ENCODE results near the gene FAM110C.
"Not testable (repeated sequence)": the region's sequence is repeated elsewhere in the genome, so short reads cannot be mapped to it uniquely, and the experiment has no call there.

Gene FAM110C

DNA sequence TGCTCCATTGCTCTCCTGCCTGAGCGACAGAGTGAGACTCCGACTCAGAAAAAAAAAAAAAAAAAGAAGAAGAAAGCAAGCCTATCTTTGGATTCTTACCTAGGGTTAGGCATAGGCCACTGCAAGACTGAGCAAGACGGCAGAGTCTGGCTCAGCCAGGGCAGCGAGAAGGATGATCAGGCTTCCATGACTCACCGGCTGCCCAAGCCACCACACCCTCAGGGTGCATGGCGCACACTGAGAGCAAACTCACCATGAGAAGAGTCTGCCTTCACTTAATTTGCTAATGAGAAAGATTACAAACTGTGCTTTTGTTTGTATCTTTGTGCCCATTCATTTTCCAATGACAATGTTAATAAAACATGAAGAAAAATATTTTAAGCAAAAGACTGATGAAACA, 8.2 kb downstream of the FAM110C start:
- Histone ChIP-seq H3K9ac (ENCODE audit: low read depth, low read length) (no peak overlapping the region), H3K9me3 (ENCODE audit: insufficient read depth, low read depth, low read length) (no peaks in the 10 kb centered on the region), H3K36me3 (ENCODE audit: insufficient read depth, low read depth, low read length) (peaks cover 20% of the 10 kb centered on the region; the same call in 1 of the 2 replicates), H3K27me3 (ENCODE audit: insufficient read depth, low read length) (no peaks in the 10 kb centered on the region), H3K4me3 (ENCODE audit: low read length) (no peak overlapping the region), H3K4me1 (ENCODE audit: insufficient read depth, low read length) (peaks cover 11% of the 10 kb centered on the region), H3K27ac (ENCODE audit: low read length) (no peak overlapping the region)

DNA sequence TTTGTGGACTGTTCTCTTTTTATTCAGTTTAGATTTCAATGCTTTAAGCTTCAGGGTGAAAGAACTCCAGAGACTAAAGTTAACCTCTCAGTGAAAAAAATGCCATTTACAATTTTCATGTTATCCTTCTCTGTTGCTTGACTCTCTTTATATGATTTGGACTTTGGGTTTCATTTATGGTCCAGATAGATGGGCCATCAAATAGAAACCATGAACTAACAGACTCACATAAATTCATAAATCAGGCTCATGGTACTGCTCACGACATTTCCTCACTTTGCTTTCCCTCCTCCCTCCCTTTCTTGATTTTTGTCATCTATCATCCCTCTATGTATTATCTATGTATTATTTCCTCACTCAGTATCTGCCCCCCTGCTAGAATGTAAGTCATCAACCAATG, 10.0 kb downstream of the FAM110C start:
- H3K9me3 ChIP-seq (ENCODE audit: insufficient read depth, low read depth, low read length), result no peaks in the 10 kb centered on the region
- H3K4me3 ChIP-seq (ENCODE audit: low read length), result no peak overlapping the region
- peaks cover 12% of the 10 kb centered on the region; the same call in 1 of the 2 replicates for H3K36me3 ChIP-seq (ENCODE audit: insufficient read depth, low read depth, low read length)
- no peak overlapping the region for H3K27ac ChIP-seq (ENCODE audit: low read length)
- H3K9ac ChIP-seq (ENCODE audit: low read depth, low read length), result no peak overlapping the region
- peaks cover 8% of the 10 kb centered on the region for H3K4me1 ChIP-seq (ENCODE audit: insufficient read depth, low read length)
- no peaks in the 10 kb centered on the region for H3K27me3 ChIP-seq (ENCODE audit: insufficient read depth, low read length)

DNA sequence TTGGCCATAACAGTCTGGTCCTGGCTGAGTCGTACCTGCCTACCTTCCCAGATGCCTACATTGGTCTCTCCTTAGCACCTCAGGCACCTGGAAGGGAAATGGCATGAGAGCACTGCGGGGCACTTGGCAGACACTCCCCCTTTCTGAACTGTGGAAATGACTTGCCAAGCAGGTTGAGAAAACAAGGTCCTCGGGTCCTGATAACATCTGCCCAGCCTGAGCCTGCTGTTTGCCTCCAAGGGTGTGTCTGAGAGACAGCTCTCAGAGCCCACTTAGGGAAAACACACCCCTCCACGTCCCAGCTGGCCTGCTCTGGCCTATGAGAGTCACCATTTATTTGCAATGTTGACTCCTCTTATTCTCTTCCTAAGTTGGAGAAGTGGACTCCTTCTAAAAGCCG, 10.5 kb downstream of the FAM110C start:
- Histone ChIP-seq H3K27me3 (ENCODE audit: insufficient read depth, low read length) (no peaks in the 10 kb centered on the region), H3K36me3 (ENCODE audit: insufficient read depth, low read depth, low read length) (peaks cover 7% of the 10 kb centered on the region; the same call in 1 of the 2 replicates), H3K9me3 (ENCODE audit: insufficient read depth, low read depth, low read length) (no peaks in the 10 kb centered on the region), H3K9ac (ENCODE audit: low read depth, low read length) (no peak overlapping the region), H3K4me1 (ENCODE audit: insufficient read depth, low read length) (peaks cover 8% of the 10 kb centered on the region), H3K4me3 (ENCODE audit: low read length) (no peak overlapping the region), H3K27ac (ENCODE audit: low read length) (no peak overlapping the region)

DNA sequence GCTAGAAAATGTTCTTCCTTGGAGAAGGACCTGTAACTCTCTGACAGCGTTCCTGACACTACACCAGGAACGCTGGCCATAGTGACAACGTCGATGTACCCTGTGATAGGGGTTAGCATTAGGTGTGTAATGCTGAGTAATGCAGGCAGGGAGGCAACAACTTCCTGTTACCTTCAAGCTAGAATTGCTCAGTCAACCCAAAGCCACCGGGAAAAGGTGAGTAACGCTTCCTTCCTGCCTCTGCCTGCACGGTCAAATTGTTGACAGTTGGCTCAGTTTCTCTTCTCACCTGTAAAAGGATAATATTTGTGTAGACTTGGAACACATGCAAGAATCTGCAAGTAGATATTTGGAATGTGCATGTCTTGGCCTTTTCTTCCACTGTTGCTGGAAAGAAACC, 12.7 kb downstream of the FAM110C start:
- Histone ChIP-seq H3K4me1 (ENCODE audit: insufficient read depth, low read length) (peaks cover 5% of the 10 kb centered on the region), H3K9me3 (ENCODE audit: insufficient read depth, low read depth, low read length) (no peaks in the 10 kb centered on the region), H3K4me3 (ENCODE audit: low read length) (no peak overlapping the region), H3K27ac (ENCODE audit: low read length) (no peak overlapping the region), H3K36me3 (ENCODE audit: insufficient read depth, low read depth, low read length) (no peaks in the 10 kb centered on the region; the same call in 1 of the 2 replicates), H3K9ac (ENCODE audit: low read depth, low read length) (no peak overlapping the region), H3K27me3 (ENCODE audit: insufficient read depth, low read length) (no peaks in the 10 kb centered on the region)

DNA sequence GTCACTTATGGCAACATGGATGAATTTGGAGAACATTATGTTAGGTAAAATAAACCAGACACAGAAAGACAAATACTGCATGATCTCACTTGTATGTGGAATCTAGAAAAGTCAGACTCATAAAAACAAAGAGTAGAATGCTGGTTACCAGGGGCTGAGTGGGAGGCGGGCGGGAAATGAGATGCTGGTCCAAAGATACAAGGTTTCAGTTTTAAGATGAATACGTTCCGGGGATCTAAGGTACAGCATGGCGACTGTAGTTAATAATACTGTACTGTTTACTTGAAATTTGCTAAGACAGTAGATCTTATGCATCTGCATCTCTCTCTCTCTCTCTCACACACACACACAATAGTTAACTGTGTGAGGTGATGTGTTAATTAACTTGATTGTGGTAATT, 14.2 kb downstream of the FAM110C start:
- Histone ChIP-seq H3K4me3 (ENCODE audit: low read length) (no peak overlapping the region), H3K9ac (ENCODE audit: low read depth, low read length) (no peak overlapping the region), H3K36me3 (ENCODE audit: insufficient read depth, low read depth, low read length) (no peaks in the 10 kb centered on the region), H3K27me3 (ENCODE audit: insufficient read depth, low read length) (no peaks in the 10 kb centered on the region), H3K9me3 (ENCODE audit: insufficient read depth, low read depth, low read length) (no peaks in the 10 kb centered on the region), H3K4me1 (ENCODE audit: insufficient read depth, low read length) (no peaks in the 10 kb centered on the region; the same call in 1 of the 2 replicates), H3K27ac (ENCODE audit: low read length) (no peak overlapping the region)

DNA sequence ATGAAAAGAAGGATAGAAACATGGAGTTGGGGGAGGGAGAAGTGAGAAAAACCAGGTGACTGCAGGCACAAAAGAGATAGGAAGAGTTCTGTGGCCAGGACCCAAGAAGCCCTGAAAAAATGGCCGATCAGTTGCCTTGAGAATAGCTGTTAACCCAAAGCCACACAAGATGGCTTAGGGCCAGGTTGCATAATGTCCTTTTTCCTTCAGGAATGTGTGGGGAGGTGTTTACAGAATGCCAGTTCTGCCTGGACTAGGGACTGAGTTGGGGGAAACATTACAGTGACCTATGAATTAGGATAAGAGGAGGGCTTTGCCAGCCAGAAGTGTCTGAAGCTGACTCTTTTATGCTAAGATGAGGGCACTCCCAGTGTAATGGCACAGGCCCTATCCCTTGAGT, 17.1 kb downstream of the FAM110C start:
- Histone ChIP-seq H3K36me3 (ENCODE audit: insufficient read depth, low read depth, low read length) (no peaks in the 10 kb centered on the region), H3K4me3 (ENCODE audit: low read length) (no peak overlapping the region), H3K27me3 (ENCODE audit: insufficient read depth, low read length) (no peaks in the 10 kb centered on the region), H3K4me1 (ENCODE audit: insufficient read depth, low read length) (no peaks in the 10 kb centered on the region; the same call in 1 of the 2 replicates), H3K27ac (ENCODE audit: low read length) (no peak overlapping the region), H3K9me3 (ENCODE audit: insufficient read depth, low read depth, low read length) (no peaks in the 10 kb centered on the region), H3K9ac (ENCODE audit: low read depth, low read length) (no peak overlapping the region)

DNA sequence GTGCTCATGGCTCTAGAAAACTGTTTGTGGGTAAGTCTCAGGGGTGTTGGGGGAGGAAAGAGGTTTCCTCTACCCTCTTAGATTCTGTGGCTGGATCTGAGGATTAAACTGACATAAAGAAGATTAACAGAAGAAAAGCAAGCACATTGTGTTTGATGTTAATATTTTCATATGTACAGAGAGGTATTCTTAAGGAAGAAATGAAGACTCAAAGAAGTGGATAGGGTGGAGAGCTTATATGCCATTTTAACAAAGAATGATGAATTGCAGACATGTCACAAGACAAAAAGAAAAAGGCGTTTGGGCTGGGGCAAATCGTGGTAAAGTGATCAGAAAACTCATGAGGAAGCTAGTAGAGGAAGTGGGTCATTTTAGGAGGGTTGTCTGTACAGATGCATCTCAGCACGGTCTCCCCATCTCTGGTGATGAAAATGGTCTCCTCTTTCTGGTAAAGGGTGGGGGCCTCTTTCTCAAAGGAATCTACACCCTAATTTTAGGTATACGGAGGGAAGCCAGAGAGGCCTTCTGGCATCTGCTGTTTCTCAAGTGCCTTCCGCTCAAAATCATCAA, 17.8 kb downstream of the FAM110C start:
- Histone ChIP-seq H3K27me3 (ENCODE audit: insufficient read depth, low read length) (no peaks in the 10 kb centered on the region), H3K36me3 (ENCODE audit: insufficient read depth, low read depth, low read length) (no peaks in the 10 kb centered on the region), H3K27ac (ENCODE audit: low read length) (no peak overlapping the region), H3K4me3 (ENCODE audit: low read length) (no peak overlapping the region), H3K9ac (ENCODE audit: low read depth, low read length) (no peak overlapping the region), H3K9me3 (ENCODE audit: insufficient read depth, low read depth, low read length) (no peaks in the 10 kb centered on the region), H3K4me1 (ENCODE audit: insufficient read depth, low read length) (no peaks in the 10 kb centered on the region)

DNA sequence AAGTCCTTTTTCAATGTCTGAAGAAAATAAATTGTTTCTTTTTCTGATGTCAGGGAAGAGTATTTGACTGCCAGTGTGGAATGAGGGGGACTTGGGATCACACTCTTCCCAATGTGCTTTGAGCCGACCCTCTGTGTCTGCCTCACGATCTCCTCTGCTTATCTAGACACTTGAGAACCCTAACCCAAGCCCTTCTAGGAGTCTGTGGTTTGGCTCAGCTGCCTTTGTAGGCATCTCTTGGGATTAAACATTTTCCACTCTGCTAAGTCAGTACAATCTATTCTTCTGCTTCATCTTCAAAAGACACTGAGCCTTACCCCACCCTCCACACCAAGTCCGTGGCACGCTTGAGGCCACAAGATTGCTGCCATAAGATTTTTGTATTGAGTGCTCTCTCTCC, 19.4 kb downstream of the FAM110C start:
- no peak overlapping the region for H3K9ac ChIP-seq (ENCODE audit: low read depth, low read length)
- no peaks in the 10 kb centered on the region for H3K27me3 ChIP-seq (ENCODE audit: insufficient read depth, low read length)
- no peak overlapping the region for H3K27ac ChIP-seq (ENCODE audit: low read length)
- H3K4me1 ChIP-seq (ENCODE audit: insufficient read depth, low read length), result no peaks in the 10 kb centered on the region
- H3K9me3 ChIP-seq (ENCODE audit: insufficient read depth, low read depth, low read length), result no peaks in the 10 kb centered on the region
- no peaks in the 10 kb centered on the region for H3K36me3 ChIP-seq (ENCODE audit: insufficient read depth, low read depth, low read length)
- no peak overlapping the region for H3K4me3 ChIP-seq (ENCODE audit: low read length)

DNA sequence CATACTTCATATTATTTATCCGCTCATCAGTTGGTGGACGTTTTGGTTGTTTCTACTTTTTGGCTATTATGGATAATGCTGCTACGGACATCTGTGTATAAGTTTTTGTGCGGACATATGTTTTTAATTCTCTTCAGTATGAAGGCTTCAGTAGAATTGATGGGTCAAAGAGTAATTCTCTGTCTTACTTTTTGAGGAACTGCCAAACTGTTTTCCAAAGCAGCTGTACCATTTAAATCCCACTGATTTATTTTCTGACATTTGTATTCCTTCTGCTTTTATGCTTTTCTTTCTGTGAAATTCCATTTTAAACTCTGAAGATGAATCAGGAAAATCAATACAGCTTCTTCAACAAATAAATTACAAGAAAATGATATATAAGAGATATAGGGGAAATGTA, 20.8 kb downstream of the FAM110C start:
- no peaks in the 10 kb centered on the region for H3K27me3 ChIP-seq (ENCODE audit: insufficient read depth, low read length)
- no peak overlapping the region for H3K27ac ChIP-seq (ENCODE audit: low read length)
- no peaks in the 10 kb centered on the region for H3K9me3 ChIP-seq (ENCODE audit: insufficient read depth, low read depth, low read length)
- H3K9ac ChIP-seq (ENCODE audit: low read depth, low read length), result no peak overlapping the region
- no peak overlapping the region for H3K4me3 ChIP-seq (ENCODE audit: low read length)
- no peaks in the 10 kb centered on the region for H3K4me1 ChIP-seq (ENCODE audit: insufficient read depth, low read length)
- H3K36me3 ChIP-seq (ENCODE audit: insufficient read depth, low read depth, low read length), result no peaks in the 10 kb centered on the region

DNA sequence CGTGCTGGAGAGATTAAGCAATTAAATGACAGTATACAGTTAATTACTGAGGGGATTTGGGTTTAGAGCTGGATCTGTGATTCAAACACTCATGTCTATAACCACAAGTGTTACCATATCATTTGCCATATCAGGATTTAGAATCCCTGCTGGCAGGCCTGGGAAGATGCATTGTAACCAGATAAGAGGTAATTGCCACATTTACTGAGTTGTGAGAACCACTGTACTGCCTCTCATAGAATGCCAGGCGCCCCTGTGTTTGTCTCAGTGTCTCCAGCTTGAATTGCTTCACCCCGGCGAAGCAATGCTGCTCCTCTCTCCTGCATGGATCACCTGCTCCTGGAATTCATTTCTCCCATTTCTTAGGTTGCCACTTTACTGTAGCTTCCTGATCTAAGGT, 21.7 kb downstream of the FAM110C start:
- H3K9ac ChIP-seq (ENCODE audit: low read depth, low read length); H3K4me3 ChIP-seq (ENCODE audit: low read length); H3K27ac ChIP-seq (ENCODE audit: low read length); H3K27me3 ChIP-seq (ENCODE audit: insufficient read depth, low read length); H3K4me1 ChIP-seq (ENCODE audit: insufficient read depth, low read length); H3K9me3 ChIP-seq (ENCODE audit: insufficient read depth, low read depth, low read length); H3K36me3 ChIP-seq (ENCODE audit: insufficient read depth, low read depth, low read length): not testable (repeated sequence)

DNA sequence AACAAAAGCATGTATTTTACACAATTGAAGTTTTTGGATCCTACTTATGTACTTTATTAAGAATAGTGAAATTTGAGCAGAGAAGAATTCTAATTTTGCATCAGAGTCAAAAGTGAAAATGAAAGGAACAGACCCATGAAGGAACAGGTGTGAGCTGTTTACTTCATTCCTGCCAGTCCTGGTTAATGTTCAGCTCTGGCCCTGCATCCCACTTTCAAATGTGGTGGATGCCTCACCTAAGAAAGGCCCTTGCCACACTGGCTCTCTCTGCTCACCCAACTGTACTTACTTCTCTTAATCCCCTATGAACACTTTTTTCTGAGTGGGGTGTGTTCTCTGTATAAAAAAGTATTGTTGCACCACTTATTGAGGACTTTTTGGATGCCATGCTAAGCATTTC, 22.2 kb downstream of the FAM110C start:
- no peaks in the 10 kb centered on the region for H3K4me1 ChIP-seq (ENCODE audit: insufficient read depth, low read length)
- no peak overlapping the region for H3K4me3 ChIP-seq (ENCODE audit: low read length)
- no peaks in the 10 kb centered on the region for H3K27me3 ChIP-seq (ENCODE audit: insufficient read depth, low read length)
- no peak overlapping the region for H3K9ac ChIP-seq (ENCODE audit: low read depth, low read length)
- H3K9me3 ChIP-seq (ENCODE audit: insufficient read depth, low read depth, low read length), result no peaks in the 10 kb centered on the region
- H3K27ac ChIP-seq (ENCODE audit: low read length), result no peak overlapping the region
- H3K36me3 ChIP-seq (ENCODE audit: insufficient read depth, low read depth, low read length), result no peaks in the 10 kb centered on the region

DNA sequence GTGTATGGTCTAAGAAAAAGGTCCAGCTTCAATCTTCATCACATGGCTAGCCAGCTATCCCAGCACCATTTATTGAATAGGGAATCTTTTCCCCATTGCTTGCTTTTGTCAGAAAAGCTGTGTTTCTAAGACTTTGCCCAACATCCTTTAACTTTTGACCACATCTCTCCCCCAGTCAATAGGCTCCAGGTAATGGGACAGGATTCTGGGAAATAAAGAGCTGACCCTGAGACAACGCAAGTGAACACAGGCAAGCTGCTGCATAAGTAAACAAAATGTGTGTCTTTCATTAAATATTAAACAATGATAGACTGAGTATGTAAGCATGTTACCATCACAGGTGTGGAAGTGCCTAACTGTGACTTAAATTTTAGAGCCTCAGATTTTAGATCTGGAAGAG, 23.0 kb downstream of the FAM110C start:
- Histone ChIP-seq H3K36me3 (ENCODE audit: insufficient read depth, low read depth, low read length) (no peaks in the 10 kb centered on the region), H3K27me3 (ENCODE audit: insufficient read depth, low read length) (no peaks in the 10 kb centered on the region), H3K9me3 (ENCODE audit: insufficient read depth, low read depth, low read length) (no peaks in the 10 kb centered on the region), H3K9ac (ENCODE audit: low read depth, low read length) (no peak overlapping the region), H3K4me1 (ENCODE audit: insufficient read depth, low read length) (no peaks in the 10 kb centered on the region), H3K27ac (ENCODE audit: low read length) (no peak overlapping the region), H3K4me3 (ENCODE audit: low read length) (no peak overlapping the region)

Data from iPS-20b (cell line).